ENCODE data around the gene PBRM1. TPM values are rescaled to one million over a fixed set of nuclear protein-coding genes. Genes with fewer than 3 reads are reported as not detected.

Gene PBRM1
- polyA plus RNA-seq, 3 donors = 26.1 to 72.9 (median 38.0) TPM

DNA sequence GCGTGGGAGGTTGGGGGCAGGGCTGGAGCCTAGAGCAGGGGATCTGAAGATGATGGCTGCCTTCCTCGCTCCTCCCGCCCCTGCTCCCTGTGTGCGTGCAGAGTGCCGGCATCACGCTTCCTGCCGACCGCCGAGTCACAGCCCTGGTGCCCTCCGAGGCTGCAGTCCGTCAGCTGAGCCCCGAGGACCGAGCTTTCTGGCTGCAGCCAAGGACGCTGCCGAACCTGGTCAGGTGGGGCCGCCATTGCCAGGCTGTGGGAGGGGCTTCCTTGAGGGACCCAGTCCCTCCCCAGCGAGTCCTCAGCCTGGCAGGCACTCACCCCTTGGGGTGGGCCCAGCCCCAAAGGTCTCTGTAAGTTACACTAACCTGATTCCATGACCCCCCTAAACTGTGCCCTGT lies 173.0 kb downstream of the PBRM1 start:
- Histone ChIP-seq H3K27ac (ENCODE audit: low read depth in 1 of 2, low read length in 2 of 2) (no peak overlapping the region), H3K9me3 (replicated peaks in 1 of 2; ENCODE audit: control insufficient read depth in 1 of 2, insufficient read depth in 1 of 2, low read length in 2 of 2) (no peaks in the 10 kb centered on the region), H3K9ac (ENCODE audit: insufficient read depth, low read length, poor library complexity, severe bottlenecking) (no peak overlapping the region), H3K4me3 (replicated peaks in 1 of 3; ENCODE audit: low read depth in 2 of 3, low read length in 3 of 3) (no peak overlapping the region), H3K36me3 (replicated peaks in 1 of 2; ENCODE audit: control insufficient read depth in 1 of 2, insufficient read depth in 2 of 2, low read length in 2 of 2) (peaks cover 97 to 98% of the 10 kb centered on the region in 2 donors), H3K79me2 (ENCODE audit: insufficient read depth, low read length) (no peaks in the 10 kb centered on the region), H3K4me2 (replicated peaks; ENCODE audit: extremely low read depth, low read length, poor library complexity, severe bottlenecking) (no peak overlapping the region), H3K27me3 (ENCODE audit: control insufficient read depth in 2 of 2, insufficient read depth in 2 of 2, low read length in 2 of 2) (no peaks in the 10 kb centered on the region), H3K4me1 (ENCODE audit: control insufficient read depth in 1 of 2, insufficient read depth in 2 of 2, low read length in 2 of 2) (no peaks in the 10 kb centered on the region), H2AFZ (ENCODE audit: insufficient read depth, low read depth, low read length, poor library complexity, severe bottlenecking) (no peak overlapping the region), H4K20me1 (ENCODE audit: insufficient read depth, low read length) (peaks cover 16% of the 10 kb centered on the region)
- H3K27me3 Mint-ChIP-seq (ENCODE audit: low read depth in 3 of 3) = peaks cover 0 to 3% (median 2%) of the 10 kb centered on the region in 3 donors
- WGBS (ENCODE audit: insufficient coverage) = 94% methylated on average over 13 of the region's 17 CpGs
- DNase-seq = no peak
- no peak overlapping the region for H3K4me3 Mint-ChIP-seq
- H3K27ac Mint-ChIP-seq = no peak overlapping the region
- intact Hi-C loops (cut with micrococcal nuclease) = no loop called here
- peaks cover 87 to 97% of the 10 kb centered on the region in 2 donors for H3K36me3 Mint-ChIP-seq
- no peaks in the 10 kb centered on the region for H3K4me1 Mint-ChIP-seq
- no peaks in the 10 kb centered on the region for H3K9me3 Mint-ChIP-seq
- no peak for TF ChIP-seq CTCF (IDR thresholded peaks at IDR 0.05)

DNA sequence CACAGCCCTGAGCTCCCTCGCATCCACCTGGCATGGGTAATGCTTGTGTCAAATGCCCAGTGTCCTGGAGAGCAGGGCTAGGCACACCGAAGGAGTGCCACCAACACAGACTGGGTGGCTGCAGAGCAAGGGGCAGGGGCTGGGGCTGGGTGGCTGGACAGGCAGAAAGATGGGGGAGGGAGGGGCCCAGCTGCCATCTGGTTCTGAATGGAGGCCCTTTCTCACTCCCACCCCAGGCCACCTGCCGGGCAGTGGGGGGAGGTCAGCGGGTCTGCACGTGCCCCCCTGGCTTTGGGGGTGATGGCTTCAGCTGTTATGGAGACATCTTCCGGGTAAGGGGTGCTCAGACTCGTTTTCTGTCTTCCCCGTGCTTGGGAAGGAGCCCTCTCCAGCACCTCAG lies 173.6 kb downstream of the PBRM1 start:
- H3K36me3 ChIP-seq (replicated peaks in 1 of 2; ENCODE audit: control insufficient read depth in 1 of 2, insufficient read depth in 2 of 2, low read length in 2 of 2) = peaks cover 97% of the 10 kb centered on the region in 2 donors
- 100% methylated on average over 2 of the region's 8 CpGs for WGBS (ENCODE audit: insufficient coverage)
- no peak for TF ChIP-seq CTCF (IDR thresholded peaks at IDR 0.05)
- no peak overlapping the region for H3K9ac ChIP-seq (ENCODE audit: insufficient read depth, low read length, poor library complexity, severe bottlenecking)
- H3K36me3 Mint-ChIP-seq = peaks cover 89 to 97% of the 10 kb centered on the region in 2 donors
- H3K4me1 Mint-ChIP-seq = no peaks in the 10 kb centered on the region
- no peaks in the 10 kb centered on the region for H3K27me3 ChIP-seq (ENCODE audit: control insufficient read depth in 2 of 2, insufficient read depth in 2 of 2, low read length in 2 of 2)
- no peaks in the 10 kb centered on the region for H3K4me1 ChIP-seq (ENCODE audit: control insufficient read depth in 1 of 2, insufficient read depth in 2 of 2, low read length in 2 of 2)
- H3K9me3 ChIP-seq (replicated peaks in 1 of 2; ENCODE audit: control insufficient read depth in 1 of 2, insufficient read depth in 1 of 2, low read length in 2 of 2) = no peaks in the 10 kb centered on the region
- H2AFZ ChIP-seq (ENCODE audit: insufficient read depth, low read depth, low read length, poor library complexity, severe bottlenecking) = no peak overlapping the region
- H3K27me3 Mint-ChIP-seq (ENCODE audit: low read depth in 3 of 3) = peaks cover 0 to 3% (median 2%) of the 10 kb centered on the region in 3 donors
- H3K9me3 Mint-ChIP-seq = no peaks in the 10 kb centered on the region
- intact Hi-C loops (cut with micrococcal nuclease) = no loop called here
- peak overlapping the region in 1 of 7 donors; percentile 68 for H3K27ac Mint-ChIP-seq
- peaks cover 16% of the 10 kb centered on the region for H4K20me1 ChIP-seq (ENCODE audit: insufficient read depth, low read length)
- H3K4me3 Mint-ChIP-seq = no peak overlapping the region
- no peak overlapping the region for H3K27ac ChIP-seq (ENCODE audit: low read depth in 1 of 2, low read length in 2 of 2)
- H3K79me2 ChIP-seq (ENCODE audit: insufficient read depth, low read length) = no peaks in the 10 kb centered on the region
- DNase-seq = no peak
- H3K4me2 ChIP-seq (replicated peaks; ENCODE audit: extremely low read depth, low read length, poor library complexity, severe bottlenecking) = no peak overlapping the region
- no peak overlapping the region for H3K4me3 ChIP-seq (replicated peaks in 1 of 3; ENCODE audit: low read depth in 2 of 3, low read length in 3 of 3)
